Measurements from ENCODE around the gene CDH18.

Gene CDH18

GRCh38 chr5:19930451-19930850 is 57.5 kb downstream of the CDH18 start:
- DNase-seq (ENCODE audit: low read depth in 2 of 3, low spot score in 1 of 3), result no peak

- DNase-seq (ENCODE audit: low read depth in 2 of 3, low spot score in 1 of 3), result no peak
Measured at GRCh38 chr5:19928562-19929421, 59.2 kb downstream of the CDH18 start.

- DNase-seq (ENCODE audit: low read depth in 2 of 3, low spot score in 1 of 3), result no peak
Measured at GRCh38 chr5:19927919-19928318, 60.1 kb downstream of the CDH18 start.

GRCh38 chr5:19927170-19927569 is 60.8 kb downstream of the CDH18 start:
- DNase-seq (ENCODE audit: low read depth in 2 of 3, low spot score in 1 of 3), result no peak

GRCh38 chr5:19923742-19924141 is 64.3 kb downstream of the CDH18 start:
- no peak for DNase-seq (ENCODE audit: low read depth in 2 of 3, low spot score in 1 of 3)

- DNase-seq (ENCODE audit: low read depth in 2 of 3, low spot score in 1 of 3), result no peak
Measured at GRCh38 chr5:19920761-19921160, 67.2 kb downstream of the CDH18 start.

- DNase-seq (ENCODE audit: low read depth in 2 of 3, low spot score in 1 of 3), result no peak
Measured at GRCh38 chr5:19918780-19919179, 69.2 kb downstream of the CDH18 start.

- DNase-seq (ENCODE audit: low read depth in 2 of 3, low spot score in 1 of 3), result no peak
Measured at GRCh38 chr5:19917588-19918122, 70.3 kb downstream of the CDH18 start.

GRCh38 chr5:19910136-19910535 is 77.9 kb downstream of the CDH18 start:
- no peak for DNase-seq (ENCODE audit: low read depth in 2 of 3, low spot score in 1 of 3)

- DNase-seq (ENCODE audit: low read depth in 2 of 3, low spot score in 1 of 3), result no peak
Measured at GRCh38 chr5:19904766-19905165, 83.2 kb downstream of the CDH18 start.

- no peak for DNase-seq (ENCODE audit: low read depth in 2 of 3, low spot score in 1 of 3)
Measured at GRCh38 chr5:19903611-19904010, 84.4 kb downstream of the CDH18 start.

- no peak for DNase-seq (ENCODE audit: low read depth in 2 of 3, low spot score in 1 of 3)
Measured at GRCh38 chr5:19902316-19902934, 85.6 kb downstream of the CDH18 start.

- DNase-seq (ENCODE audit: low read depth in 2 of 3, low spot score in 1 of 3), result no peak
Measured at GRCh38 chr5:19900269-19900668, 87.7 kb downstream of the CDH18 start.

GRCh38 chr5:19891658-19892057 is 96.3 kb downstream of the CDH18 start:
- DNase-seq (ENCODE audit: low read depth in 2 of 3, low spot score in 1 of 3), result no peak

- DNase-seq (ENCODE audit: low read depth in 2 of 3, low spot score in 1 of 3), result no peak
Measured at GRCh38 chr5:19886123-19886917, 101.7 kb downstream of the CDH18 start.

GRCh38 chr5:19885040-19885824 is 102.8 kb downstream of the CDH18 start:
- no peak for DNase-seq (ENCODE audit: low read depth in 2 of 3, low spot score in 1 of 3)

GRCh38 chr5:19880859-19881436 is 107.1 kb downstream of the CDH18 start:
- no peak for DNase-seq (ENCODE audit: low read depth in 2 of 3, low spot score in 1 of 3)

- no peak for DNase-seq (ENCODE audit: low read depth in 2 of 3, low spot score in 1 of 3)
Measured at GRCh38 chr5:19880458-19880857, 107.5 kb downstream of the CDH18 start.

GRCh38 chr5:19874811-19875210 is 113.2 kb downstream of the CDH18 start:
- no peak for DNase-seq (ENCODE audit: low read depth in 2 of 3, low spot score in 1 of 3)

GRCh38 chr5:19866090-19866450 is 121.9 kb downstream of the CDH18 start:
- DNase-seq (ENCODE audit: low read depth in 2 of 3, low spot score in 1 of 3), result no peak
